Spinal cord (tissue), 10 donors: ENCODE results near the gene SHMT1. TPM values are rescaled to one million over a fixed set of nuclear protein-coding genes. Genes with fewer than 3 reads are reported as not detected.
"Not testable (repeated sequence)": the region's sequence is repeated elsewhere in the genome, so short reads cannot be mapped to it uniquely, and the experiment has no call there.

Source experiments
- DNase-seq, 6 donors: peaks; one replicate each; pipeline versions ENCODE4 v3.0.0 to v3.0.0-alpha.2; 2013 to 2015; ENCODE audit warnings: low spot score in 6 of 6, low read depth in 4 of 6
- H3K27ac ChIP-seq: one replicate; pipeline ENCODE4 v1.5.1; 2013; ENCODE audit warnings: low read depth, low read length, control low read depth
- H3K27me3 ChIP-seq: one replicate; pipeline ENCODE4 v1.6.1; 2013; ENCODE audit warnings: low read length; ENCODE audit not compliant: control insufficient read depth, insufficient read depth
- H3K36me3 ChIP-seq: one replicate; pipeline ENCODE4 v1.6.1; 2013; ENCODE audit warnings: low read length; ENCODE audit not compliant: control insufficient read depth, insufficient read depth
- H3K4me1 ChIP-seq: one replicate; pipeline ENCODE4 v1.6.1; 2013; ENCODE audit warnings: low read length; ENCODE audit not compliant: control insufficient read depth, insufficient read depth
- H3K4me3 ChIP-seq: one replicate; pipeline ENCODE4 v1.5.1; 2013; ENCODE audit warnings: low read depth, low read length, control low read depth
- H3K9me3 ChIP-seq: one replicate; pipeline ENCODE4 v1.6.1; 2013; ENCODE audit warnings: low read length; ENCODE audit not compliant: control insufficient read depth, insufficient read depth
- WGBS: methylation state at CpG from one replicate; pipeline ENCODE4 v1.1.5; 2013; ENCODE audit warnings: missing lambda C conversion rate; ENCODE audit not compliant: insufficient coverage; 5-methylcytosine and 5-hydroxymethylcytosine counted together
- polyA plus RNA-seq, 2 donors: library from polyadenylated mRNA; unstranded; fragments of 120-200 nt; gene quantifications; one replicate each; pipeline ENCODE4 v1.2.1, GENCODE V29; 2013; ENCODE audit not compliant: insufficient read length in 2 of 2
- total RNA-seq, 2 donors: library from RNA; depleted of rRNA in 1 of 2; stranded (reverse); fragments of 120-200 nt in 1 of 2; fragments of >200 nt in 1 of 2; gene quantifications; one replicate each; pipeline versions ENCODE4 v1.2.3 to v1.2.4, GENCODE V29; 2013 to 2014
- donor health status: healthy.

SHMT1 gene
- total and polyA plus RNA-seq, 4 donors, result 13.7 to 20.0 (median 15.9) TPM

- no peak for DNase-seq
- WGBS, result 80% methylated on average over 15 of the region's 16 CpGs
- Histone ChIP-seq H3K9me3 (no peaks in the 10 kb centered on the region), H3K4me3 (no peak overlapping the region), H3K27ac (no peak overlapping the region), H3K27me3 (no peaks in the 10 kb centered on the region), H3K4me1 (peaks cover 8% of the 10 kb centered on the region), H3K36me3 (no peaks in the 10 kb centered on the region)
Observed at GRCh38 chr17:18379246-18380146, 16.1 kb upstream of the SHMT1 start.

GRCh38 chr17:18378614-18379013, 15.3 kb upstream of the SHMT1 start:
- not testable (repeated sequence) for H3K4me1 ChIP-seq, H3K4me3 ChIP-seq, H3K36me3 ChIP-seq, H3K9me3 ChIP-seq, H3K27ac ChIP-seq, H3K27me3 ChIP-seq, DNase-seq
- 100% methylated on average over 1 of the region's 5 CpGs for WGBS

GRCh38 chr17:18378205-18378505, 14.8 kb upstream of the SHMT1 start:
- peaks cover 5% of the 10 kb centered on the region for H3K4me1 ChIP-seq
- 80% methylated on average over 1 of the region's 2 CpGs for WGBS
- no peaks in the 10 kb centered on the region for H3K36me3 ChIP-seq
- H3K27me3 ChIP-seq, result no peaks in the 10 kb centered on the region
- H3K9me3 ChIP-seq, result no peaks in the 10 kb centered on the region
- no peak overlapping the region for H3K4me3 ChIP-seq
- no peak for DNase-seq
- no peak overlapping the region for H3K27ac ChIP-seq

DNA sequence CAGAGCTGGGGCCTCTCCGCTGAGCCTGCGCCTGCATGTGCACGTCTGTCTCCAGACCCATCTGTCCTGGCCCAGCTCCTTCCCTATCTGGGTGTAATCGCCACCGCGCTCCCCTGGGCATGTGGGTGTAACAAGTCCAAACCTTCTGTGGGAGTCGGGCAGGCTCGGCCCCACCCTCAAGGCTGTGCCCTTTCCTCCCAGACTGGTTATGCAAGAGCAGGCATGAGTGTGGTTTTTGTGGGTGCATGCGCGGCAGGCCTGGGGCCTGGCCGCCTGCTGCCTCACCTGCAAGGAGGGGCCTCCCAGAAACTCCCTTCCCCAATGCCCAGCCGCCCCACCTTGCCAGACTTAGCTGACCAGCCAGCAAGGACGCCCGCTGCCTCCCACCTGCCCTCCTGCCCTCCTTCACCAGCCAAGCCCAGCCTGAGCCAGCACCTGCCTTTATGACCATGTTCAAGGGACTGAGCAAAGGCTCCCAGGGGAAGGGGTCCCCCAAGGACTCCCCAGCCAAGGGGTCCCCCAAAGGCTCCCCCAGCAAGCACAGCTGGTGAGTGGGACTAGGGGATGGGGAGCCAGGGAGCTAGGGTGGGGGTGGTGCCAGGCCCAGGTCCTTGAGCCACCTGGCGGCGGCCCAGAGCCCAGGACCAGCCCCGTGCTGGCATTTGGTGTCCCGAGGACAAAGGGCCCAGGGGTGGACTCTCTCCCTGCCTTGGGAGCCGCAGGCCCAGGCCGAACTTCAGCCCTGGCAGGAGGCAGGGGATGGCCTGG, 14.3 kb upstream of the SHMT1 start, which contains the start of gene EVPLL:
Gene EVPLL (plus strand): TSS at position 342 of the 768 bp plus-strand sequence. CDS start 3,160 bp downstream, outside the sequence.
- H3K9me3 ChIP-seq, result no peaks in the 10 kb centered on the region
- no peaks in the 10 kb centered on the region for H3K4me1 ChIP-seq
- 82% methylated on average over 15 of the region's 20 CpGs for WGBS
- H3K36me3 ChIP-seq, result no peaks in the 10 kb centered on the region
- H3K27me3 ChIP-seq, result no peaks in the 10 kb centered on the region
- H3K27ac ChIP-seq, result no peak within 1 kb of the TSS
- DNase-seq, result no peak
- H3K4me3 ChIP-seq, result no peak within 1 kb of the TSS

DNA sequence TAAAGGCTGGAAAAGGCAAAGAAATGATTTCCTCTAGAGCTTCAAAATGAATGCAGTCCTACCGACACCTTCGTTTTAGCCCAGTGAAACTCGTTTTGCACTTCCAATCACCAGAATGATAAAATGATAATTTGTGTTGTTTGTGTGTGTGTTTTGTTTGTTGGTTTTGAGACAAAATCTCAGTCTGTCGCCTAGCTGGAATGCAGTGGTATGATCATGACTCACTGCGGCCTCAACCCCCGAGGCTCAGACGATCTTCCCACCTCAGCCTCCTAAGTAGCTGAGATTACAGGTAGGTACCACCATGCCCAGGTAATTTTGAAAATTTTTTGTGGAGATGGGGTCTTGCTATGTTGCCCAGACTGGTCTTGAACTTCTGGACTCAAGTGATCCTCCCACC, 10.9 kb upstream of the SHMT1 start:
- Histone ChIP-seq H3K27me3 (no peaks in the 10 kb centered on the region), H3K36me3 (no peaks in the 10 kb centered on the region), H3K4me3 (no peak overlapping the region), H3K4me1 (no peaks in the 10 kb centered on the region), H3K9me3 (no peaks in the 10 kb centered on the region), H3K27ac (no peak overlapping the region)
- 100% methylated on average over 1 of the region's 7 CpGs for WGBS
- DNase-seq, result no peak

DNA sequence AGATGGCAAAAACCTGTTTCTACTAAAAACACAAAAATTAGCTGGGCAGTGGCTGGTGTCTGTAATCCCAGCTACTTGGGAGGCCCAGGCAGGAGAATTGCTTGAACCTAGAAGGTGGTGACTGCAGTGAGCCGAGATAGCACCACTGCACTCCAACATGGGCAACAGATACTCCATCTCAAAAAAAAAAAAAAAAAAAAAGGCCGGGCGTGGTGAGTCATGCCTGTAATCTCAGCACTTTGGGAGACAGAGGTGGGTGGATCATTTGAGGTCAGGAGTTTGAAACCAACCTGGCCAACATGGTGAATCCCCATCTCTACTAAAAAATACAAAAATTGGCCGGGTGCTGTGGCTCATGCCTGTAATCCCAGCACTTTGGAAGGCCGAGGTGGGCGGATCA, 9.8 kb upstream of the SHMT1 start:
- H3K36me3 ChIP-seq, H3K27me3 ChIP-seq, DNase-seq, H3K27ac ChIP-seq, H3K9me3 ChIP-seq, H3K4me3 ChIP-seq, H3K4me1 ChIP-seq: not testable (repeated sequence)
- WGBS, result 100% methylated on average over 1 of the region's 6 CpGs

DNA sequence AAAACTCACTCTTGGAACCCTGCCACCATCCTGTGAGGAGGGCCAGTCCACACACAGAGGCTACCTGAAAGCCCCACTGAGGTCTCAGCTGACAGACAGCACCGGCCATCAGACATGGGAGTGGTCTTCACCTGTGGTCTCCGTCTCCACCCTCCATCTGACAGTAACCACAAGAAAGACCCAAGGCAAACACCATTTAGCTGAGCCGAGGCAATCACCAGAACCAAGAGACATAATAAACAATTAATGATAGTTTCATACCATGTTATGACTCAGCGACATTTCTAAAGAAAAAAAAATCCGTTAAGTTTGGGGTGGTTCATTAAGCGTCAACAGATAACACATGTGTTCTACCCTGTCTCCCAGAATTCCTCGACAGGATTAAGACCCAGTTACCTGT, 8.1 kb upstream of the SHMT1 start:
- Histone ChIP-seq H3K27me3 (no peaks in the 10 kb centered on the region), H3K4me1 (no peaks in the 10 kb centered on the region), H3K4me3 (no peak overlapping the region), H3K36me3 (no peaks in the 10 kb centered on the region), H3K27ac (no peak overlapping the region), H3K9me3 (no peaks in the 10 kb centered on the region)
- 100% methylated on average over 1 of the region's 7 CpGs for WGBS
- no peak for DNase-seq

- WGBS, result 93% methylated on average over 2 of the region's 5 CpGs
- Histone ChIP-seq H3K4me3 (no peak overlapping the region), H3K27ac (no peak overlapping the region), H3K36me3 (no peaks in the 10 kb centered on the region), H3K4me1 (no peaks in the 10 kb centered on the region), H3K27me3 (no peaks in the 10 kb centered on the region), H3K9me3 (no peaks in the 10 kb centered on the region)
- no peak for DNase-seq
Observed at GRCh38 chr17:18370761-18371160, 7.4 kb upstream of the SHMT1 start.

- Histone ChIP-seq H3K36me3 (no peaks in the 10 kb centered on the region), H3K27ac (no peak overlapping the region), H3K4me3 (no peak overlapping the region), H3K27me3 (no peaks in the 10 kb centered on the region), H3K4me1 (peaks cover 1% of the 10 kb centered on the region), H3K9me3 (no peaks in the 10 kb centered on the region)
- DNase-seq, result no peak
- WGBS, result 90% methylated on average over 2 of the region's 8 CpGs
Observed at GRCh38 chr17:18368946-18369345, 5.6 kb upstream of the SHMT1 start.

DNA sequence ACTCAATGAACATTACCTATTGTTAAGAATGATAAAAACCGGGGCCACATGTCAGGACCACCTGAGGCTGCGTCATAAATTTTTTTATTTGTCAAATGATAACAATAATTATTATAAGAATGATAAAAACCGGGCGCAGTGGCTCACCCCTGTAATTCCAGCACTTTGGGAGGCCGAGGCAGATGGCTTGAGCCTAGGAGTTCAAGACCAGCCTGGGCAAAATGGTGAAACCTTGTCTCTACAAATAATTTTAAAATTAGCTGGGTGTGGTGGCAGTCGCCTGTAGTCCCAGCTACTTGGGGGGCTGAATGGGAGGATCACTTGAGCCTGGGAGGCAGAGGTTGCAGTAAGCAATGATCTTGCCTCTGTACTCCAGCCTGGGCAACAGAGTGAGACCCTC, 816 bp upstream of the SHMT1 start:
- H3K27ac ChIP-seq, result no peak overlapping the region
- WGBS, result no CpG with 5 or more reads among the region's 6 CpGs

More for the DNA sequence above, 816 bp upstream of the SHMT1 start:
- Histone ChIP-seq H3K36me3 (peaks cover 8% of the 10 kb centered on the region), H3K4me3 (no peak overlapping the region), H3K9me3 (no peaks in the 10 kb centered on the region), H3K27me3 (no peaks in the 10 kb centered on the region), H3K4me1 (peaks cover 20% of the 10 kb centered on the region)
- DNase-seq, result no peak
